Activated CD8-positive, alpha-beta memory T cell treated with anti-CD3 and anti-CD28 coated beads, Interleukin-2, amount 10 ng/mL, durations not matched to agents 7 days and 5 days (primary cell): Measurements from ENCODE around the gene PLTP. TPM values are rescaled to one million over a fixed set of nuclear protein-coding genes. Genes with fewer than 3 reads are reported as not detected.

Experiments used
- ATAC-seq: fragments of 150-1000 bp; cut with Tn5 transposase; one replicate; pipeline ENCODE4 v1.10.0; 2021; ENCODE audit warnings: moderate library complexity
- CTCF ChIA-PET: fragments of 350-600 bp; sonication (Branson Sonifier 250); formaldehyde crosslinking; loops from one replicate; lab custom pipeline; 2021; ENCODE audit warnings: antibody characterized with exemption; lab: Charles Lee
- DNase-seq: peaks from one replicate; pipeline ENCODE4 v3.0.0-alpha.2; 2020
- H3K27ac Mint-ChIP-seq: one replicate; pipeline ENCODE4 v1.8.0; 2021; ENCODE audit warnings: mild to moderate bottlenecking, mixed read lengths
- H3K27me3 Mint-ChIP-seq: one replicate; pipeline ENCODE4 v1.8.0; 2021; ENCODE audit warnings: mixed read lengths
- H3K36me3 Mint-ChIP-seq: one replicate; pipeline ENCODE4 v1.8.0; 2021; ENCODE audit warnings: mild to moderate bottlenecking, mixed read lengths
- H3K4me1 Mint-ChIP-seq: one replicate; pipeline ENCODE4 v1.8.0; 2021; ENCODE audit warnings: mixed read lengths
- H3K4me3 Mint-ChIP-seq: one replicate; pipeline ENCODE4 v1.8.0; 2021; ENCODE audit warnings: mild to moderate bottlenecking, moderate library complexity, mixed read lengths
- H3K9me3 Mint-ChIP-seq: one replicate; pipeline ENCODE4 v1.8.0; 2022; ENCODE audit warnings: low read depth, mixed read lengths
- total RNA-seq, 2 experiments: library from RNA; stranded (reverse); gene quantifications; one replicate each; pipeline ENCODE4 v1.2.3, GENCODE V29; 2021

The PLTP gene
- total RNA-seq, 2 experiments from 2014 or later: 3.2 to 3.3 TPM

DNA sequence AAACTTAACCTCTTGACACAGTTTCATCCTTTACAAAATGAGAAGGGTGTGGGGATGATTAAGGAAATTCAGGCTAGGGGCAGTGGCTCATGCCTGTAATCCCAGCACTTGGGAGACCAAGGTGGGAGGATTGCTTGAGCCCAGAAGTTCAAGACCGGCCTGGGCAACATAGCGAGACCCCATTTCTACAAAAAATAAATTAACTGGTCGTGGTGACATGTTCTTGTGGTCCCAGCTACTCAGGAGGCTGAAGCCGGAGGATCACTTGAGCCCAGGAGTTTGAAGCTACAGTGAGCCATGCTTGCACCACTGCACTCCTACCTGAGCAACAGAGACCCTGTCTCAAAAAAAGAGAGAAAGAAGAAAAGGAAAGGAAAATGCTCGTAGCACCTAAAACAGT is 45.5 kb downstream of the PLTP start:
- H3K4me3 Mint-ChIP-seq: no peak overlapping the region

GRCh38 chr20:45863543-45864470 is 48.1 kb downstream of the PLTP start:
- no peaks in the 10 kb centered on the region for H3K9me3 Mint-ChIP-seq
- H3K4me1 Mint-ChIP-seq: peaks cover 14% of the 10 kb centered on the region
- DNase-seq (no peak), ATAC-seq (no peak)
- no peak overlapping the region for H3K4me3 Mint-ChIP-seq
- no peaks in the 10 kb centered on the region for H3K27me3 Mint-ChIP-seq
- H3K27ac Mint-ChIP-seq: no peak overlapping the region
- CTCF ChIA-PET: interaction anchor here (0.8 to 1.2 kb wide), 3 partner anchors 65 to 106 kb away, joined by 3 to 6 read pairs (median 3); no protein-coding TSS in a partner anchor
- peaks cover 8% of the 10 kb centered on the region for H3K36me3 Mint-ChIP-seq

More for the DNA sequence above, 45.5 kb downstream of the PLTP start:
- Mint-ChIP-seq H3K9me3 (no peaks in the 10 kb centered on the region), H3K27me3 (no peaks in the 10 kb centered on the region), H3K36me3 (peaks cover 3% of the 10 kb centered on the region), H3K27ac (no peak overlapping the region), H3K4me1 (peaks cover 3% of the 10 kb centered on the region)
- DNase-seq (no peak), ATAC-seq (no peak)
- CTCF ChIA-PET: interaction anchor here (0.5 kb wide), 1 partner anchor 44 kb away, joined by 3 read pairs; no protein-coding TSS in a partner anchor

DNA sequence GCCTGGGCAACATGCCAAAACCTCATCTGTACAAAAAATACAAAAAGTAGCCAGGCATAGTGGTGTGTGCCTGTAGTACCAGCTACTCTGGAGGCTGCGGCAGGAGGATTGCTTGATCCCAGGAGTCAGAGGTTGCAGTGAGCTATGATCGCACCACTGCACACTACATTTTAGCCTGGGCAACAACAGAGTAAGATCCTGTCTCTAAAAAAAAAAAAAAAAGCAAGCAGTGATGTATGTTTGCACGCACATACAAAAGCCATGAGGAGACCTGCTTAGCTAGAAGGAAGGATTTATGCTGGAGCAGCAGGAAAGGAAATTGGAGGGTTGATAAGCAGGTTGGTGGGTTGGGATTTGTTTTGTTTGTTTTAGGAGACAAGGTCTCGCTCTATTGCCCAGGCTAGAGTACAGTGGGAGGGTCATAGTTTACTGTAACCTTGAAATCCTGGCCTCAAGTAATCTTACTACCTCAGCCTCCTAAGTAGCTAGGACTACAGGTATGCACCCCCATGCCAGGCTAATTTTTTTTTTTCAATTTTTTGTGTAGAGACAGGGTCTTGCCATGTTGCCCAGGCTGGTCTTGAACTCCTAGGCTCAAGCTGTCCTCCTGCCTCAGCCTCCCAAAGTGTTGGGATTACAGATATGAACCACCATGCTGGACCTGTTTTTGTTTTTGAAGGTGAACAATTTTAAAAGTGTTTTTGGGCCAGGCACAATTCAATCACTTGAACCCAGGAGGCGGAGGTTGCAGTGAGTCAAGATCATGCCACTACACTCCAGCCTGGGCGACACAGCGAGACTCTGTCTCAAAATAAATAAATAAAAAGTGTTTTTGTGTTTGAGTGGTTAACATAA is 50.5 kb downstream of the PLTP start:
- Mint-ChIP-seq H3K9me3 (no peaks in the 10 kb centered on the region), H3K36me3 (peaks cover 8% of the 10 kb centered on the region), H3K4me3 (no peak overlapping the region), H3K4me1 (peaks cover 30% of the 10 kb centered on the region), H3K27ac (no peak overlapping the region), H3K27me3 (no peaks in the 10 kb centered on the region)
- no peak for ATAC-seq
- DNase-seq: no peak
- CTCF ChIA-PET: interaction anchor here (1.0 kb wide), 1 partner anchor 22 kb away, joined by 3 read pairs; no protein-coding TSS in a partner anchor

DNA sequence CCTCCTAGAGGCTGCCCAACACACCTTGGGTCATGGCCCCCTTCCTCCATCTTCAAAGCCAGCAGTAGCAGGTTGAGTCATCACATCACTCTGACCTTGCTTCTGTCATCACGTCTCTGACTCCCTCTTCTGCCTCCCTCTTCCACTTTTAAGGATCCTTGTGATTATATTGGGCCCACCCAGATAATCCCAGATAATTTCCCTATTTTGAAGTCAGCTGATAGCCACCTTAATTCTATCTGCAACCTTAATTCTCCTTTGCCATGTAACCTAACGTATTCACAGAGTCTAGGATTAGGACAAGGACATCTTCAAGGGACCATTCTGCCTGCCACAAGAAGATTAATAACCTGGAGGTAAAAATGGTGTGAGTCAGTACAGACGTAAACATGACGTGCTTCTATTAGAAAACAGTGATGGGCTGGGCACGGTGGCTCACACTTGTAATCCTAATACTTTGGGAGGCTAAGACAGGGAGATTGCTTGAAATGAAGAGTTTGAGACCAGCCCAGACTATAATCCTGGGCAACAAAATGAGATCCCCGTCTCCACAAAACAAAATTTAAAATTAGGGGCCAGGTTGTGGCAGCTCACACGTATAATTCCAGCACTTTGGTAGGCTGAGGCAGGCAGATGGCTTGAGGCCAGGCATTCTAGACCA is 51.3 kb downstream of the PLTP start:
- CTCF ChIA-PET: interaction anchor here (1.0 kb wide), 1 partner anchor 23 kb away, joined by 3 read pairs; no protein-coding TSS in a partner anchor
- ATAC-seq: no peak
- Mint-ChIP-seq H3K9me3 (no peaks in the 10 kb centered on the region), H3K4me3 (no peak overlapping the region), H3K27me3 (no peaks in the 10 kb centered on the region), H3K4me1 (peaks cover 37% of the 10 kb centered on the region), H3K27ac (no peak overlapping the region), H3K36me3 (peaks cover 8% of the 10 kb centered on the region)
- no peak for DNase-seq

DNA sequence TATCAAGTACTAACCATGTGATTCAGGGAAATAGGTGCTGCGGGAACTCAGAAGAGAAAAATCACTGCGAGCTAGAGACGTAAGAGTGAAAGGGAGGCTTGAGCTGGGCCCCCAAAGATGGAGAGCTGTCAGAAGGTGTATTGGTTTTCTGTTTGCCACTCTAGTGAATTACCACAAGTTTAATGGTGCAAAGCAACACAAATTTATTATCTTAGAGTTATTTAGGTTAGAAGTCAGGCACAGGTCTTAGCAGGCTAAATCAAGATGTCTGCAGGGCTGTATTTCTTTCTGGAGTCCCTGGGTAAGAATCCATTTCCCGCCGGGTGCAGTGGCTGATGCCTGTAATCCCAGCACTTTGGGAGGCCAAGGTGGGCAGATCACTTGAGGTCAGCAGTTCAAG is 52.0 kb downstream of the PLTP start:
- Mint-ChIP-seq H3K4me1 (peaks cover 42% of the 10 kb centered on the region), H3K27ac (no peak overlapping the region), H3K9me3 (no peaks in the 10 kb centered on the region), H3K4me3 (no peak overlapping the region), H3K27me3 (no peaks in the 10 kb centered on the region), H3K36me3 (peaks cover 8% of the 10 kb centered on the region)
- ATAC-seq (no peak), DNase-seq (no peak)
- CTCF ChIA-PET: no interaction called here

GRCh38 chr20:45857882-45858216 is 54.1 kb downstream of the PLTP start:
- H3K36me3 Mint-ChIP-seq: peaks cover 13% of the 10 kb centered on the region
- no peaks in the 10 kb centered on the region for H3K9me3 Mint-ChIP-seq
- CTCF ChIA-PET: interaction anchor here (1.1 to 1.7 kb wide), 4 partner anchors 15 to 58 kb away, joined by 3 to 8 read pairs (median 3); partner anchors contain the start of gene UBE2C
- peaks cover 45% of the 10 kb centered on the region for H3K4me1 Mint-ChIP-seq
- DNase-seq (peak; percentile 74), ATAC-seq (peak; percentile 42)
- H3K27ac Mint-ChIP-seq: peak overlapping the region; percentile 99
- H3K4me3 Mint-ChIP-seq: peak overlapping the region; percentile 96
- no peaks in the 10 kb centered on the region for H3K27me3 Mint-ChIP-seq

DNA sequence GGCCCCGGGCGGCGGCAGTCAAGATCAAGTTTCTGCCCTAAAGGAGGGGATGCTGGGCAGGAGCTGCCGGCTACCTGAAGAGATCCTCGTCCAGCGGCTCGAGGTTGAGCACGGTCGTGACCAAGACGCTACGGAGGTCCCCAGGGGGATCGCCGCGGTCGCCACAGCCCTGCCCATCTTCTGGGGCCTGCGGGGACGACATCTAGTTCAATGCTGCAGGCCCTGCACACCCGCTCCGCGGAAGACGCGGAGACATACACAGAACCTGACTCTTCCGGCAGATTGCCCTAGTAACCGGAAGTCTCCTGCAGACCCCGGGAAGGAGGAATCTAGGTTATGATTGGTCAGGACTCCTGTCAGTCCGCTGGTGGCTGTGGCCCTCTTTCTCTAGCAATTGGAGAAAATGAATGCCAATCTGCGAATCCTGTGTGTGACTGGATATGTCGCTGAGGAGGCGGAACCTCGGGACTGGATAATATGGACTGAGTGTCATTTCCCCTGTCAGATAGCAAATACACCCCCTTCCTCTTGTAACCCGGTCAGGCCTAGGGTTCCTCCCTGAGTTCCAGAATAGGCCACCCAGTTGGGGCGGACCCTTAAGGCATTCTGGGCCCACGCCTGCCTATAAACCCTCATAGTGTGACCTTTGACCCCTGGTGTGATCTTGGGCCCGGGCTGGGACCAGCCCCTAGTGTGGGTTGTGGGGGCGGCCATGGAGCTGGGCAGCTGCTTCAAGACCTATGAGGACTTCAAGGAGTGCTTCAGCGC is 54.7 kb downstream of the PLTP start, which contains the start of the genes ACOT8 and ZSWIM3:
TSS of gene ACOT8 (minus strand) at position 279 of the 768 bp plus-strand sequence. CDS start at position 202, 77 bp downstream.
TSS of gene ZSWIM3 (plus strand) at position 501 of the 768 bp plus-strand sequence. CDS start at position 713, 212 bp downstream.
- H3K27me3 Mint-ChIP-seq: no peaks in the 10 kb centered on the region
- H3K9me3 Mint-ChIP-seq: no peaks in the 10 kb centered on the region
- peak within 1 kb of the TSS; percentile 99 for H3K27ac Mint-ChIP-seq
- H3K36me3 Mint-ChIP-seq: peaks cover 15% of the 10 kb centered on the region
- peak; percentile 98 for DNase-seq
- CTCF ChIA-PET: interaction anchor here (0.6 to 1.7 kb wide), 5 partner anchors 17 to 113 kb away, joined by 3 to 11 read pairs (median 8); no protein-coding TSS in a partner anchor
- H3K4me1 Mint-ChIP-seq: peaks cover 45% of the 10 kb centered on the region
- H3K4me3 Mint-ChIP-seq: peak within 1 kb of the TSS; percentile 96
- peak; percentile 97 for ATAC-seq

DNA sequence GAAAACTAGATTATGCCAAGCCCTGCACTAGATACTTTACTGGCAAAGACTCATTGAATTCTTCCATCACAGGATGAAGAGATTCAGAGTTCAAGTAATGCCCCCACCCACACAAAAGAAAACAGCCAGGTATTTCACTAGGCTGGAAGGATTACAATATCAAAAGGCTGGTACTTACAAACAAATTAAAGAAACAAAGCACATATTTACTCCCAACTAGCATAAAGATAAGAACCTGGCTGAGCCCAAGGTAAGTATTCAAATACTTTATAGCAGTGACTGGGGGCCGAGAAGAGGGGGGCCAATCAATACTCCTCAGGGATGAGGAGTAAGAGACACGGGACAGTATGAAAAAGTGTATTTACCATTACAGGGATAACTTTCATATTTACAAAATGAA is 58.5 kb downstream of the PLTP start:
- Mint-ChIP-seq H3K9me3 (no peaks in the 10 kb centered on the region), H3K4me1 (peaks cover 29% of the 10 kb centered on the region), H3K36me3 (peaks cover 19% of the 10 kb centered on the region), H3K27me3 (no peaks in the 10 kb centered on the region), H3K4me3 (no peak overlapping the region), H3K27ac (no peak overlapping the region)
- ATAC-seq (no peak), DNase-seq (no peak)
- CTCF ChIA-PET: interaction anchor here (1.5 to 2.7 kb wide), 2 partner anchors 54 to 117 kb away, joined by 3 to 5 read pairs; no protein-coding TSS in a partner anchor

- no peaks in the 10 kb centered on the region for H3K27me3 Mint-ChIP-seq
- ATAC-seq: no peak
- no peak overlapping the region for H3K4me3 Mint-ChIP-seq
- H3K27ac Mint-ChIP-seq: no peak overlapping the region
- DNase-seq: no peak
- peaks cover 19% of the 10 kb centered on the region for H3K4me1 Mint-ChIP-seq
- no peaks in the 10 kb centered on the region for H3K9me3 Mint-ChIP-seq
- CTCF ChIA-PET: interaction anchor here (0.8 to 1.8 kb wide), 5 partner anchors 18 to 160 kb away, joined by 3 to 5 read pairs (median 3); partner anchors contain the start of gene SNX21
- peaks cover 19% of the 10 kb centered on the region for H3K36me3 Mint-ChIP-seq
These were observed 59.6 kb downstream of the PLTP start for GRCh38 chr20:45852326-45852725.

DNA sequence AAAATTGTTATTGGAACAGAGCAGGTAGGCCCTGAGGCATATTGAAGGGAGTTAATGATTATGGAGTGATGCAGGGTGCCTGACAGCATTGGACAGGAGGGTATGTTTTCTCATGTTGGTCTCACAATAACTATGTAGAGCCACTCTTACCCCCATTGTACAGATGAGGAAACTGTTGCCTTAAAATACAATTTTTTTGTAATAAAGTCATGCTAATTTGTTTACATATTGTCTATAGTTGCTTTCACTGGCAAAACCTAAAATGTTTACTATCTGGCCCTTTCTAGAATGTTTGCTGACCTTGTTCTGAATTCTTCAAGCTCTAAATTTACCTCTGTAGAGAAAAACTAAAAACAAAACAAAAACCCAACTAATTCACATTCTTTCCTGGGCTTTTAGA is 60.5 kb downstream of the PLTP start:
- ATAC-seq (no peak), DNase-seq (no peak)
- Mint-ChIP-seq H3K9me3 (no peaks in the 10 kb centered on the region), H3K27me3 (no peaks in the 10 kb centered on the region), H3K36me3 (peaks cover 19% of the 10 kb centered on the region), H3K27ac (no peak overlapping the region), H3K4me3 (no peak overlapping the region), H3K4me1 (peaks cover 15% of the 10 kb centered on the region)
- CTCF ChIA-PET: interaction anchor here (1.0 to 1.8 kb wide), 5 partner anchors 17 to 118 kb away, joined by 3 to 5 read pairs (median 3); partner anchors contain the start of gene SNX21

GRCh38 chr20:45850926-45851325 is 61.0 kb downstream of the PLTP start:
- Mint-ChIP-seq H3K36me3 (peaks cover 19% of the 10 kb centered on the region), H3K27ac (no peak overlapping the region), H3K9me3 (no peaks in the 10 kb centered on the region), H3K4me3 (no peak overlapping the region), H3K4me1 (peaks cover 10% of the 10 kb centered on the region), H3K27me3 (no peaks in the 10 kb centered on the region)
- no peak for ATAC-seq
- DNase-seq: no peak
- CTCF ChIA-PET: interaction anchor here (1.2 to 1.8 kb wide), 3 partner anchors 18 to 119 kb away, joined by 3 to 5 read pairs (median 3); partner anchors contain the start of gene SNX21

- H3K4me1 Mint-ChIP-seq: peaks cover 6% of the 10 kb centered on the region
- H3K9me3 Mint-ChIP-seq: no peaks in the 10 kb centered on the region
These were observed 61.7 kb downstream of the PLTP start for GRCh38 chr20:45850238-45850637.

More at GRCh38 chr20:45850238-45850637, 61.7 kb downstream of the PLTP start:
- DNase-seq: no peak
- Mint-ChIP-seq H3K27ac (no peak overlapping the region), H3K36me3 (peaks cover 19% of the 10 kb centered on the region), H3K4me3 (no peak overlapping the region), H3K27me3 (no peaks in the 10 kb centered on the region)
- ATAC-seq: no peak
- CTCF ChIA-PET: no interaction called here
